GM12865 (cell line): ENCODE results near the gene CBX3.
"Not testable (repeated sequence)": the region's sequence is repeated elsewhere in the genome, so short reads cannot be mapped to it uniquely, and the experiment has no call there.

Experiments used
- DNase-seq: peaks from one replicate; pipeline ENCODE4 v3.0.0; 2010; ENCODE audit warnings: low read depth
- H3K4me3 ChIP-seq: 2 replicates; pipeline ENCODE4 v1.5.1; 2011; ENCODE audit warnings: mild to moderate bottlenecking, low read depth, low read length, control low read depth
- CTCF ChIP-seq: IDR thresholded peaks from 2 replicates; pipeline ENCODE4 v1.5.1; 2011; ENCODE audit warnings: low read length, control low read depth, low read depth, inconsistent platforms; ENCODE audit not compliant: insufficient read depth; ENCODE audit errors: missing control alignments

Gene CBX3

DNA sequence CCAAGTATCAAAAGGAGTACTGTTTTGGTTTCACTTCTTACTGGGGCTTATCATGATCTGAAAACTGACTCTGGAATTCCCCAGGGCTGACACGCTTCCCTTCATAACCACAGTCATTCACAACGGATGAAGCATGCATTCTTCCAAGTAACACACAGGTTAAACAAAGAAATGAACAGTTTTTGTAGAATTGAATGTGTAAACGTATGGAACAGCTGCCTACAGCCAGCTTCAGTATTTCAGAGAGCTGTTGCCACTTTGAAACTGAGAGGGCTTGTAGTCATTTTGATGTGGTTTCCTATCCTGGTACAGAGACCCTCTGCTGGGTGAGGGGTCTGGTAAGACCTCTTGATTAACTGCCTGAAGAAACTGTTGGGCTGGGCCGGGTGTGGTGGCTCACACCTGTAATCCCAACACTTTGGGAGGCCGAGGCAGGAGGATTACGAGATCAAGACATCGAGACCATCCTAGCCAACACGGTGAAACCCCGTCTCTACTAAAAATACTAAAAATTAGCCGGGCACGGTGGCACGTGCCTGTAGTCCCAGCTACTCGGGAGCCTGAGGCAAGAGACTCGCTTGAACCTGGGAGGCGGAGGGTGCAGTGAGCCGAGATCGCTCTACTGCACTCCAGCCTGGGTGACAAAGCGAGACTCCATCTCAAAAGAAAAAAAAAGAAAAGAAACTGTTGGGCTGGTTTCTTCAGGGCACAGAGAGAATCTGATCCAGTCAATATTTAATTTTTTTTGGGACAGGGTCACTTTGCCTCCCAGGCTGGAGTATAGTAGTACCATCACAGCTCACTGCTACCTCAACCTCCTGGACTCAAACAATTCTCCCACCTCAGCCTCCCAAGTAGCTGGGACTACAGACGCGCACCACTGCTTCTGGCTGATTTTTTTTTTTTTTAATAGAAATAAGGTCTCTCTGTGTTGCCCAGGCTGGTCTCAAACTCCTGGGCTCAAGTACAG is 44.8 kb upstream of the CBX3 start:
- H3K4me3 ChIP-seq = peak overlapping the region; percentile 32
- DNase-seq = peak; percentile 89
- no peak for TF ChIP-seq CTCF

GRCh38 chr7:26157520-26158105 is 43.9 kb upstream of the CBX3 start:
- peak overlapping the region; percentile 32 for H3K4me3 ChIP-seq
- no peak for TF ChIP-seq CTCF
- DNase-seq = no peak

- no peak overlapping the region for H3K4me3 ChIP-seq
- TF ChIP-seq CTCF = no peak
- no peak for DNase-seq
These were observed 42.3 kb upstream of the CBX3 start for GRCh38 chr7:26159243-26159642.

DNA sequence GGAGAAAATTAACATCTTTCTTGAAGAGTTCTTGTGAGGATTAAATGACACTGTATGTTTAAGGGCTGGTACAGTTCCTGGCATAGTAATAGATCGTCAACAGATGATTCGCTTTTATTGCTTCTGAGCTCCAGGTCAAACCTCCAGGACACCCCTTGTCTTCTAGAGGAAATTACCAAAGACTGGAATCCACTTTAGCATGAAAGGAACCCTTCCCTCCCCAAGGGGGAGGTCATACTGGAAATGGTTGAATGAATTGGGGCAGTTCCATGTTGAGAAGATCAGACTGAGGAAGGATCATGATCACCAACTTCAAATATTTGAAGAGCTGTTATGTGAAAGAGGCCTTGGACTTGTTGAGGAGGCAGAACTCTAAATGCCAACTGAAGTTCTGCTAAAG is 40.6 kb upstream of the CBX3 start:
- TF ChIP-seq CTCF = no peak
- DNase-seq = no peak
- no peak overlapping the region for H3K4me3 ChIP-seq

GRCh38 chr7:26162431-26162830 is 39.1 kb upstream of the CBX3 start:
- no peak overlapping the region for H3K4me3 ChIP-seq
- no peak for TF ChIP-seq CTCF
- DNase-seq = no peak

- DNase-seq, H3K4me3 ChIP-seq: not testable (repeated sequence)
These were observed 37.7 kb upstream of the CBX3 start for GRCh38 chr7:26163804-26164203.

DNA sequence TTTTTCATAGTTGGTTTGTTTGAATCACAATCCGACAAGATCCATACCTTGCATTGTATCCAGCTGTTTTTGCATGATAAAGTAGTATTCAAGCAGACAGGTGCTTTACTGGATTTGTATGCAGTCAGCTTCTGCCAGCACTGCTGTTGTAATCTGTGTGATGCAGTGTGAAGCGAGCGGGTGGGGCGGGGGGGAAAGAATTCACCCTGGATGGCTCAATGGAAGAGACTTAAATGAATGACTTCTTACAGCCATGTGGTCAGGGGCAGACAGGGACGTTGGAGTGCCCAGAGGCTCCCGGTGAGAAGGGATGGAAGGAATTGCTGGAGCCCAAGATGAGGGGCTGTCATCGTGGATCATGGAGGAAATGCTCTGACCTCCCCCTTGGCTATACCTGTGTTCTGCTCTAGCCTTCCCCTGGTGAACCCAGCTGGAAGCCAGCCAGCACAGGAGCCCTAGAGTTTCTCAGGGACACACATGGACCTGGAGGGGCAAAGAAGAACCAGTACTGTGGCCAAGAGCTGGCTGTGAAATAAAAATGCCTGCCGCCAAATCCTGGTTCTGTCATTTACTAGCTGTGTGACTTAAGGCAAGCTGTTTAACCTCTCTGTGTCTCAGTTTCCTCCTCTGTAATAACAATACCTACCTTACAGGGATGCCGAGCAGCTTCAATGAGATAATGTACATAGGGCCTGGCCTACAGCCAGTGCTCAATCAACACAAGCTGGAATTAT is 35.4 kb upstream of the CBX3 start:
- no peak for TF ChIP-seq CTCF
- DNase-seq = no peak
- no peak overlapping the region for H3K4me3 ChIP-seq
